GM10847 (cell line): ENCODE data around the gene SLC2A6.

Experiments used
- POLR2A ChIP-seq: IDR thresholded peaks from 2 replicates; pipeline ENCODE4 v1.6.1; 2011; ENCODE audit not compliant: insufficient read length; ENCODE audit errors: extremely low read depth

Gene SLC2A6

GRCh38 chr9:133429214-133429613 is 49.7 kb downstream of the SLC2A6 start:
- no peak for TF ChIP-seq POLR2A

GRCh38 chr9:133428617-133429101 is 50.2 kb downstream of the SLC2A6 start:
- no peak for TF ChIP-seq POLR2A

GRCh38 chr9:133427658-133428348 is 51.1 kb downstream of the SLC2A6 start:
- TF ChIP-seq POLR2A = no peak

DNA sequence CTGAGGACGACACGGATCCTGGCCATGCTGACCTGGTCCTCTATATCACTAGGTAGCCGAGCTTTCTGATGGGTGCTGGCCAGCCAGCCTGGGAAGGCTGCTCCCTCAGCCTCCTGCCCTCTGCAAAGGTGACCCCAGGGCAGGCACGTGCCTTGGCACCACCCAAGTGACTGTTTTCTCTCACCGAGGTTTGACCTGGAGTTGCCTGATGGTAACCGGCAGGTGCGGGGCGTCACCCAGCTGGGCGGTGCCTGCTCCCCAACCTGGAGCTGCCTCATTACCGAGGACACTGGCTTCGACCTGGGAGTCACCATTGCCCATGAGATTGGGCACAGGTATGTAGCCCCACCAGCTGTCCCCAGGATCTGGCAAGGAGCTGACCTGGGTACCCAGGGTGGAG is 52.9 kb downstream of the SLC2A6 start:
- TF ChIP-seq POLR2A = no peak

DNA sequence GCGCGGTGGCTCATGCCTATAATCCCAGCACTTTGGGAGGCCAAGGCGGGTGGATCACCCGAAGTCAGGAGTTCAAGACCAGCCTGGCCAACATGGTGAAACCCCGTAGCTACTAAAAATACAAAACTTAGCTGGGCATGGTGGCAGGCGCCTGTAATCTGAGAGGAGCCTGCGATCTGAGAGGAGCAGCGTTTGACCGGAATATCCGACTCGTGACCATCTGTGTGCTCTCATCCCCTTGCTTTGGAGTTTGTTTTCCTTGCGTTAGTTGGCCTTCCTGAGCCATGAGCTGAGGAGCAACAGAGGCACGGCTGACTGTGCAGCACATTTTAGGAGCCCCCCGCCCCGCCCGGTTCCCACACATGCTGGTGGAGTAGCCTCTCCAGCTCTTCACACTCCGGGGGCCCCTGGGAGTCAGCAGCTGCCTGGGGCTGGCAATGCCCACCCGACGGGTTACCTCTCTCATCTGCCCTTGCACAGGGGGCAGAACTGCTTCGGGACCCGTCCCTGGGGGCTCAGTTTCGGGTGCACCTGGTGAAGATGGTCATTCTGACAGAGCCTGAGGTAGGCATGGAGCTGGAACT is 53.8 kb downstream of the SLC2A6 start:
- no peak for TF ChIP-seq POLR2A

DNA sequence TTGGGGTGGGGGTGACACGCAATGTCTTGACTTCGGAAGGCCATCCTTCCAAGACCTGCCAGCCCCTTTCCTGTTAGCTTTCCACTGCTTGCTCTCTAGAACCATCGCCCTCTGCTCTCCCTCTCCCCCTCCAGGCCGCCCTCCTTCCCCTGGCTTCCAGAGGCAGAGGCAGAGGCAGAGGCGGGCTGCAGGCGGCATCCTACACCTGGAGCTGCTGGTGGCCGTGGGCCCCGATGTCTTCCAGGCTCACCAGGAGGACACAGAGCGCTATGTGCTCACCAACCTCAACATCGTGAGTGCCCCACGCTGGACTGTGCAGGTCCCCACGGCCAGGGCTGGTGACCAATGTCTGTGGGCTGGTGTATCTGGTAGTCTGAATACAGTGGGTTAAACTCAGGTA is 54.7 kb downstream of the SLC2A6 start:
- TF ChIP-seq POLR2A = no peak

DNA sequence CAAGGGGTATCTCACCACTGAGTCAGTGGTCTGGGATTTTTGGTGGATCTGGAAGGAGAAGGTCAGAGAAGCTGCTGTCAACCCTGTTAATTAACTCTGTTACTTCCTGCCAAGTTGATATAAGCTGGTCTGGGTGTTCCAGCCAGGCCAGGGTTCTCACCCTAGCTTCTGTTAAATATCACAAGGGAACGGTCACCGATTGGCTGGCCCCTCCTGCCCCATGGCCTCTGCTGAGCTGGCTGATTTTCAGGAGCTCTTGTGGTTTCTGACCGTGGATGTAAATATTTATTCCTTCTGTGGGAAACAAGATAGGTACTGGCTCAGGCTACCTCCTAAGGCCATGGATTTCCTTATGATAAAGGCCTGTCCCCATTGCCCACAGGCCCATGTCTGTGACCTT is 55.7 kb downstream of the SLC2A6 start:
- no peak for TF ChIP-seq POLR2A

GRCh38 chr9:133421615-133422542 is 57.0 kb downstream of the SLC2A6 start, which contains the start of gene ADAMTS13:
Gene ADAMTS13 (plus strand): TSS chr9:133422367. CDS start chr9:133422444, 77 bp downstream.
- no peak for TF ChIP-seq POLR2A
